Right kidney (tissue), 9 donors: ENCODE results near the gene ATG7.

Source experiments
- DNase-seq: peaks from one replicate; pipeline ENCODE4 v3.0.0-alpha.2; 2016
- long read RNA-seq, 8 donors: transcript quantifications; one replicate each; lab custom pipeline, GENCODE V29; 2026

Gene ATG7, protein sequence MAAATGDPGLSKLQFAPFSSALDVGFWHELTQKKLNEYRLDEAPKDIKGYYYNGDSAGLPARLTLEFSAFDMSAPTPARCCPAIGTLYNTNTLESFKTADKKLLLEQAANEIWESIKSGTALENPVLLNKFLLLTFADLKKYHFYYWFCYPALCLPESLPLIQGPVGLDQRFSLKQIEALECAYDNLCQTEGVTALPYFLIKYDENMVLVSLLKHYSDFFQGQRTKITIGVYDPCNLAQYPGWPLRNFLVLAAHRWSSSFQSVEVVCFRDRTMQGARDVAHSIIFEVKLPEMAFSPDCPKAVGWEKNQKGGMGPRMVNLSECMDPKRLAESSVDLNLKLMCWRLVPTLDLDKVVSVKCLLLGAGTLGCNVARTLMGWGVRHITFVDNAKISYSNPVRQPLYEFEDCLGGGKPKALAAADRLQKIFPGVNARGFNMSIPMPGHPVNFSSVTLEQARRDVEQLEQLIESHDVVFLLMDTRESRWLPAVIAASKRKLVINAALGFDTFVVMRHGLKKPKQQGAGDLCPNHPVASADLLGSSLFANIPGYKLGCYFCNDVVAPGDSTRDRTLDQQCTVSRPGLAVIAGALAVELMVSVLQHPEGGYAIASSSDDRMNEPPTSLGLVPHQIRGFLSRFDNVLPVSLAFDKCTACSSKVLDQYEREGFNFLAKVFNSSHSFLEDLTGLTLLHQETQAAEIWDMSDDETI
- long read RNA-seq, donor 1, full-length matches to known transcripts = 3 of 3 reads
- long read RNA-seq, donor 1, partial matches to known transcripts = 0 of 3 reads
- long read RNA-seq, donor 1, other reads (novel, unspliced or antisense) = 0 of 3 reads
- long read RNA-seq, donor 2, full-length matches to known transcripts = 2 of 2 reads
- long read RNA-seq, donor 2, partial matches to known transcripts = 0 of 2 reads
- long read RNA-seq, donor 2, other reads (novel, unspliced or antisense) = 0 of 2 reads
- long read RNA-seq, donor 3, full-length matches to known transcripts = 2 of 2 reads
- long read RNA-seq, donor 3, partial matches to known transcripts = 0 of 2 reads
- long read RNA-seq, donor 3, other reads (novel, unspliced or antisense) = 0 of 2 reads
- long read RNA-seq, donor 4, full-length matches to known transcripts = 3 of 85 reads
- long read RNA-seq, donor 4, partial matches to known transcripts = 67 of 85 reads
- long read RNA-seq, donor 4, other reads (novel, unspliced or antisense) = 15 of 85 reads
- long read RNA-seq, donor 5, full-length matches to known transcripts = 5 of 5 reads
- long read RNA-seq, donor 5, partial matches to known transcripts = 0 of 5 reads
- long read RNA-seq, donor 5, other reads (novel, unspliced or antisense) = 0 of 5 reads
- long read RNA-seq, donor 6 = 0 reads
- long read RNA-seq, donor 7, full-length matches to known transcripts = 6 of 6 reads
- long read RNA-seq, donor 7, partial matches to known transcripts = 0 of 6 reads
- long read RNA-seq, donor 7, other reads (novel, unspliced or antisense) = 0 of 6 reads
- long read RNA-seq, donor 8, full-length matches to known transcripts = 3 of 3 reads
- long read RNA-seq, donor 8, partial matches to known transcripts = 0 of 3 reads
- long read RNA-seq, donor 8, other reads (novel, unspliced or antisense) = 0 of 3 reads

GRCh38 chr3:11271986-11272904, at the start of gene ATG7:
Gene ATG7, plus strand, starts transcription at chr3:11272397. Its CDS starts 26,299 bp downstream, at chr3:11298696.
- peak; percentile 94 for DNase-seq

DNA sequence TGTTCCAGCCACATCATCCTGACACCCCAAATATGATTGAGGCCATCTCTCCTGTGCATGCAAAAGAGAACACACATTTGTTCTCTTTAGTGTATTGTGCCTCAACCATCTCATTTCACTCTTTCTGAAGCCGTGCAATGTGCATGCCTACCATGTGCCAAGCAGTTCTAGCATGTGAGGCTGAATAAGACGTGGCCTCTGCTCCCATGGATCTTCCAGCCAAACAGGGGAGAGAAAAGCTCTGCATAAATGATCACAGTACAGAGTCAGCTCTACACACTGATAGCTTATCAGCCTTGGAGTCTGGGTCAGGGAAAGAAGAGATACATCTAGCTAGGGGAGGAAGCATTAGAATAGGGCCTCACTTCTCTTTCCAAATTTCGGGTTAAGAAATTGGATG, 48.2 kb upstream of the ATG7 start:
- no peak for DNase-seq

DNA sequence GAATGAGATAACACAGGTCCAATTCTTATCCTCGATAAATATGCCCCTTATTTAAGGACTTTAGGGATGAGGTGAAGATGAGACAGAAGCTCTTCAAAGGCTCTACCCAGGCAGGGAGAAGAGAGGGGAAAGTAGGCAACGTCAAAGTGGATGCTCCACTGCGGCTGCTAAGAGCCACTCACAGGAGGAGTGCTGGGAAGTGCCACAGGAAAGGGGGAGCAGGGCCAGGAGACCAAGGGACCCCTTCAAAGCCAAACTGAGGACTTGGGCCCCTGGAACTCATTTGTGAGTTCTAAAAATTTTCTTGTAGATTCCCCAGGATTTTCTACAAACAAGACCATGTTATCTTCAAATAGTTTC, 47.3 kb upstream of the ATG7 start:
- no peak for DNase-seq

GRCh38 chr3:11226042-11226370, 46.2 kb upstream of the ATG7 start:
- DNase-seq = no peak

- DNase-seq = no peak
Observed at GRCh38 chr3:11228041-11228440, 44.2 kb upstream of the ATG7 start.

DNA sequence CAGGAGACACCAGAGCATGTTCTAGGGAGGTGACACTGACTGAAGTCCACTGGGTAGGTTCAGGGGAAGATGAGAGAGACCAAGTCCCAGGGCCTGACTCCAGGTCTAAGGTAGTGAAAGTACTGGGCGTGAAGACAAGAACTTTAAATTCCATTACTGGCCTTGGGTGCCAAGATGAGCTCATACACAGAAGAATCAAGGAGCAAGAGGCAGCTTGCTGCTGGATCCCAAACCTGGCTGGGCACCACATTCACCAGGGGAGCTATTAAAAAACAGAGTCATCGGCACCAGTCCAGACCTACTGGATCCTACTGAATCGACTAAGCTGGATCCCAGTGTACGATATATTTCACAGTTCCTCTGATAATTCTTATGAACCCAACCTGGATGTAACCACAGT, 42.1 kb upstream of the ATG7 start:
- no peak for DNase-seq

DNA sequence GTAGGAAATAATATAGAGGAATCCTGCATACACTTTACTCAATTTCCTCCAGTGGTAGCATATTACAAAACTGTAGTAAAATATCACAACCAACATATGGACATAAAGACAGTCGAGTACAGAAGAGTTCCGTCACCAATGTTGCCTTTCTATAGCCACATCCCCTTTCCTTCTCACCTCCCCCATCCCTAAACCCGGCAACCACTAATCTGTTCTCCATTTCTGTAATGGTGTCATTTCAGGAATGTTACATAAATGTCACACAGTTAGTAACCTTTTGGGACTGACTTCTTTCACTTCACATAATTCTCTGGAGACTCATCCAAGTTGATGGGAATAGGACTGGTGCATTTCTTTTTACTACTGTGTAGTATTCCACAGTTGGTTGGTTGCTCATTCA, 41.4 kb upstream of the ATG7 start:
- no peak for DNase-seq

GRCh38 chr3:11235385-11235784, 36.8 kb upstream of the ATG7 start:
- no peak for DNase-seq

- peak; percentile 14 for DNase-seq
Observed at GRCh38 chr3:11236588-11237461, 35.4 kb upstream of the ATG7 start.

DNA sequence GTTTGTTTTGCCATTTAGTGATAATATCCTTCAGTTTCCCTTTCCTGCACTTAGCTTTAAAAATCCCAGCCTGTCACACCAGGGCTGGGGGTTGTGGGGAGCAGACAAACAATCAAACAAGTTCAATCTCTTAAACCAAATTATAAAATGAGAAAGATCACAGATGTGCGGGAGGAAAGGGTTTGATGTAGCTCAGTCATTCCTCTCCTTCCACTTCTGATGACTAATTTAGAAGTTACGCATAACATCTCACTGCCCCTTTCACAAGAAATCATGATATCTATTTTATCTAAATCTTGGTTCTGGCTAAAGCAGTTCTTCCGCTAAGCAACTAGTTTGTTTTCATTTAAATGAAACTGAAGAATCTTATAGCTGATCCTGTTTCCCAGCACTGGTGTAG, 34.1 kb upstream of the ATG7 start:
- DNase-seq = no peak

- no peak for DNase-seq
Observed at GRCh38 chr3:11238880-11239279, 33.3 kb upstream of the ATG7 start.

- DNase-seq = no peak
Observed at GRCh38 chr3:11239796-11240195, 32.4 kb upstream of the ATG7 start.

DNA sequence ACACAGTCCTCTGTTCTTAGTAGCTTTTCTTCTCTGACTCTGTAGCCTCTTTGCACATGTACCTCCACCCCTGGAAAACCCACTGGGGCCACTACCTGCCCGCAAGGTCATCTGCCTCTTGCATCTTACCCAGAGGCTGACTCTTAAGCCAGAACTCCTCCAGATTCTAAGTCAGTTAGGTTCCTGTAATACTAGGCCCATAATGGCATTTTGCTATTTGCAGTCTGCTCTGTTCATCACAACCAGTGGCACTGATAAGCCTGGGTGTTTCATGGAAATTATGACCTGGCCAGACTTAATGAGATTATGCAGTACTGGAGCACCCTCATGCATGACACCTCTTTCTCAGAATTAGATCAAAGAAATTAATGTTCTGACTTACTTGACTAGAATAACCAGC, 31.7 kb upstream of the ATG7 start:
- DNase-seq = no peak

DNA sequence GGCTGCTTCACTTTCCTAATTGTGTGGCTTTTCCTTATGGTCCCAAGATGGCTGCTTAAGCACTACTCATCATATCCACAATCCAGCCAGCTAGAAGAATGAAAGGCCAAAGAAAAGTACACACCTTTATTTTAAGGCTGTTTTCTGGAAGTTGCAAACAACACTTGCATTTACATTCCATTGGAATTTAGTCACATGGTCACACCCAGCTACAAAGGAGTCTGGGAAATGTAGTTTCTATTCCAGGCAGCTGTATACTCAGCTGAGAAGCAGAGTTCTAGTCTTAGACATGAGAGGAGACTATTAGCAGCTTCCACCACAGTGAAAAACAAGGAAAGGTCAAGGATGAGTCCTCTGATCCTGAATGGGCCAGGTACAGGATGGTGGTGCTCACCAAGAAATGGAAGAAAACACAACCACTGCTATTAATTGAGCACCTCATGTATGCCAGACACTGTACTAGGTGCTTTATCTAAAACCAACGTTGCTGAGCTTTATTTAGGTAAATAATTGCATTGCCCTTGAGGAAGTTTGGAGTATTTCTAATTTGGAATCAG, 28.0 kb upstream of the ATG7 start:
- no peak for DNase-seq

GRCh38 chr3:11245276-11245675, 26.9 kb upstream of the ATG7 start:
- DNase-seq = no peak

DNA sequence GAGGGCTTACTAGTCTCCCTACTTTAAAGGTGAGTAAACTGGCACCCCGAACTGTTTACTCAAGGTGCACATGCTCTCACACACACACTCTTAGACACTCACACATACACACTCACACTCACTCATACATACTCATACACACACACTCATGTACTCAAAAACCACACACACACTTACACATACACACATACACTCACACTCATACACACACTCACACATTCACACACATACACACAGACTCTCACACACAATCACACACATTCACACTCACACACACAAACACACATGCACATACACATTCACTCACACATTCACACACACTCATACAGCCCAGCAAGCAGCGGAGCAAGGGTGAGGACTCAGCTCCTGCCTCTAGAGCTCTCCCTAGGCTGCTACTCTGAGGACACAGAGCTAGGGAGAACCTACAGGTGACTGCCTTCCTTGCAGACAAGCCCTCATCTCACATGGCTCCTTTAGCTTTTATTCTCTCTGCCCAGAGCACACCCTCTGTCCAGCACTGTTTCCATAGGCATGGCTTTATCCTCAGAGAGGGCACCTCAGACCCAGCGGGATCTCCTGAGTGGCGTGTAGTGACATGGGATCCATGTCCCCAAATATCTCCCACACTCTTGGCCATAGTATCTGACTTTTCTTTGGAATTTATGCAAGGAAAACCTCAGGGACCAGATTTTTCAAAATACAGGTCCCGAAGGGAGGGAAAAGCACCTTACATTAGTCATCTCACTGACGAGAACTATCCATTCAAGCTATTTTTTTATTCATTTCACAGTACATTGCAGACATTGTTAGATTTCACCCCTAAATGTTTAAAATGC, 26.2 kb upstream of the ATG7 start:
- DNase-seq = no peak

DNA sequence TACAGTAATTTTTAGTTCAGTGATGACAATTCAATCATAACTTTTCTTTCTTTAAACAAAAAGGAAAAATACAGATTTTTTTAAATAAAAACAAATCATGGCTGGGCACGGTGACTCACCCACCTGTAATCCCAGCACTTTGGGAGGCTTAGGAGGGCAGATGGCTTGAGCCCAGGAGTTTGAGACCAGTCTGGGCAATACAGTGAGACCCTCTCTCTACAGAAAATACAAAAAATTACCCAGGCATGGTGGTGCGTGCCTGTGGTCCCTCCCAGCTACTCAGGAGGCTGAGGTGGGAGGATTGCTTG, 25.6 kb upstream of the ATG7 start:
- no peak for DNase-seq

DNA sequence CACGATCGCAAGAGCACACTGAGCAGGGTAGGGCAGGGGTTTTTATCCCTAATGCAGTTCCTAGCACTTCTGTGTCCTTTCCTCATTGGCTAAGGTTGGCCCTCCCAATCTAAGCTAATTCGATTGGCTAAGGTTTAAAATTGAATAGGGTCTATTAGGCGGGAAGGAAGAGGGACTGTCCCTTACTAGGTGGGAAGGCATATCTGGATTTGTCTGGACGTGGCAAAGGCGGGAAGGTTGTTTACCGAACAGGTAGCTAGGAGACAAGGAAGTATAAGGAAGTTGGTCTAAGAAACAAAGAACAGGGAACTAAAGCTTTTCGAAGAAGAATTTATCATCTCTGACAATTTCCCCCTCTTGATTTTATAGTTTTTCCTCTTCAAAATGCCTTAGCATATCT, 24.8 kb upstream of the ATG7 start:
- DNase-seq = no peak

DNA sequence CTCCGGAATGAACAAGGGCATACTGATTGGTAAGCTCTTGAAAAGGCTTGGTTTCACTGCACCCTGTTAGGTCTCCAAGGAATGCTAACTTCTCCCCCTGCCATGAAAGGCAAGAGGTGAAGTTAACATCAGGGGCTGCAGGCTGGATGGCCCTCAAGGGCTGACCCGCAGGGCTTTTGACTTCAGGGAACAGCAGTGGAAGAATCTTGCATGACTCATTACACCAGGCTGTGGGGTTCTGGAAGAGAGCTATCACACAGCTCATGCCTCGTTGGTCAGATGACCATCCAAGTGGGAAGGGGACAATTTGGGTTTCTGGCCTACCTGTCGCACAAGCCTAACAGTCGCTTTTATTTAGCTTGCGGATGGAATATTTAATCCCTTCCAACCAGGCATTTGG, 23.6 kb upstream of the ATG7 start:
- DNase-seq = no peak
